Articular chondrocyte of knee joint (primary cell): ENCODE measurements around the gene TMEM109. TPM values are rescaled to one million over a fixed set of nuclear protein-coding genes. Genes with fewer than 3 reads are reported as not detected.

Experiments
- total RNA-seq: library from RNA; depleted of rRNA; stranded (reverse); fragments of >200 nt; gene quantifications from 2 replicates; pipeline ENCODE4 v1.2.3, GENCODE V29; 2012

Gene TMEM109
- 40.5 and 61.5 TPM in 2 replicates for total RNA-seq

GRCh38 chr11:60913793-60914632 is at the start of gene TMEM109:
Gene TMEM109 (plus strand): TSS chr11:60914158. CDS start chr11:60919694, 5,536 bp downstream.

GRCh38 chr11:60866911-60867870 is 46.8 kb upstream of the TMEM109 start, which contains the start of gene ZP1:
Gene ZP1 (plus strand): TSS chr11:60867542. CDS start chr11:60867562, 20 bp downstream.

GRCh38 chr11:60906132-60906972 is 7.6 kb upstream of the TMEM109 start, which contains the start of gene PRPF19:
Gene PRPF19 (minus strand): TSS chr11:60906585. CDS start chr11:60906382, 203 bp downstream.

GRCh38 chr11:60924110-60924905 is 10.3 kb downstream of the TMEM109 start, which contains the start of gene TMEM132A:
Gene TMEM132A (plus strand): TSS chr11:60924460. CDS start chr11:60924634, 174 bp downstream.

GRCh38 chr11:60951904-60952741 is 38.2 kb downstream of the TMEM109 start, which contains the start of gene SLC15A3:
Gene SLC15A3 (minus strand): TSS chr11:60952176. CDS start chr11:60951551, 625 bp downstream.

GRCh38 chr11:60971520-60971919 is 57.6 kb downstream of the TMEM109 start, which contains the start of gene CD6:
Gene CD6 (plus strand): TSS chr11:60971680. CDS start chr11:60971866, 186 bp downstream.

Other genes with a start within 250 kb of the TMEM109 start
- not detected in 2 replicates for gene MS4A8, start 214.5 kb upstream of the TMEM109 start, total RNA-seq
- not detected in 2 replicates for gene MS4A18, start 189.4 kb upstream of the TMEM109 start, total RNA-seq
- gene MS4A15, start 157.3 kb upstream of the TMEM109 start, total RNA-seq = not detected in 2 replicates
- gene MS4A10, start 128.8 kb upstream of the TMEM109 start, total RNA-seq = not detected in 2 replicates
- gene CCDC86, start 72.0 kb upstream of the TMEM109 start, total RNA-seq = 6.2 and 9.8 TPM in 2 replicates
- under 0.01 and 0.11 TPM in 2 replicates for gene PTGDR2, start 58.2 kb upstream of the TMEM109 start, total RNA-seq
- not detected in 2 replicates for gene ZP1, start 46.6 kb upstream of the TMEM109 start, total RNA-seq
- 39.7 and 52.4 TPM in 2 replicates for gene PRPF19, start 7.6 kb upstream of the TMEM109 start, total RNA-seq
- gene TMEM132A, start 10.3 kb downstream of the TMEM109 start, total RNA-seq = 3.4 and 5.2 TPM in 2 replicates
- gene SLC15A3, start 38.0 kb downstream of the TMEM109 start, total RNA-seq = 10.8 and 14.2 TPM in 2 replicates
- not detected in 2 replicates for gene CD6, start 57.5 kb downstream of the TMEM109 start, total RNA-seq
- gene CD5, start 188.3 kb downstream of the TMEM109 start, total RNA-seq = not detected in 2 replicates
- gene VPS37C, start 247.3 kb downstream of the TMEM109 start, total RNA-seq = 16.6 and 17.5 TPM in 2 replicates